AG04450 (cell line): Measurements from ENCODE around the gene SLC22A16. TPM values are rescaled to one million over a fixed set of nuclear protein-coding genes. Genes with fewer than 3 reads are reported as not detected.

Source experiments
- CTCF ChIA-PET: fragments of 300-600, 350-600 bp; formaldehyde crosslinking; extraction: SDS; loops from one replicate; lab custom pipeline; 2022; ENCODE audit warnings: antibody characterized with exemption, inconsistent platforms; lab: Charles Lee
- POLR2A ChIA-PET: fragments of 350-600 bp; formaldehyde crosslinking; extraction: SDS; loops from one replicate; lab custom pipeline; 2021; ENCODE audit warnings: antibody characterized with exemption, inconsistent platforms; lab: Yijun Ruan, JAX
- DNase-seq: peaks from one replicate; pipeline ENCODE4 v3.0.0-alpha.2; 2011; ENCODE audit warnings: low read depth, low spot score
- H3K27ac ChIP-seq: one replicate; pipeline ENCODE4 v1.5.1; 2012; ENCODE audit warnings: low read depth, low read length, control low read depth
- H3K27me3 ChIP-seq: one replicate; pipeline ENCODE4 v1.6.0; 2012; ENCODE audit warnings: low read length; ENCODE audit not compliant: control insufficient read depth, insufficient read depth
- H3K4me3 ChIP-seq: 2 replicates; pipeline ENCODE4 v1.5.1; 2011; ENCODE audit warnings: mild to moderate bottlenecking, low read depth, low read length, control low read depth
- H3K9me3 ChIP-seq: 2 replicates; pipeline ENCODE4 v1.5.1; 2012; ENCODE audit warnings: low read length; ENCODE audit not compliant: control insufficient read depth, insufficient read depth
- CTCF ChIP-seq: IDR thresholded peaks from 2 replicates; pipeline ENCODE4 v1.5.1; 2011; ENCODE audit warnings: low read depth, low read length, control low read depth, inconsistent platforms
- polyA plus RNA-seq: library from polyadenylated mRNA; depleted of rRNA; stranded (reverse); fragments of >200 nt; gene quantifications from 2 replicates; pipeline ENCODE4 v1.2.3, GENCODE V29; 2011

SLC22A16 gene
- polyA plus RNA-seq, 1 experiment = 0.12 TPM

- Histone ChIP-seq H3K9me3 (no peaks in the 10 kb centered on the region), H3K27ac (no peak overlapping the region), H3K4me3 (no peak overlapping the region), H3K27me3 (peaks cover 14% of the 10 kb centered on the region)
- no peak for DNase-seq
- ChIA-PET CTCF (no interaction called here), POLR2A (no interaction called here)
- TF ChIP-seq CTCF = no peak
These were observed 46.2 kb downstream of the SLC22A16 start for GRCh38 chr6:110430236-110430635.

- DNase-seq = no peak
- Histone ChIP-seq H3K27ac (no peak overlapping the region), H3K27me3 (peaks cover 14% of the 10 kb centered on the region), H3K9me3 (no peaks in the 10 kb centered on the region), H3K4me3 (no peak overlapping the region)
- no peak for TF ChIP-seq CTCF
- POLR2A ChIA-PET = no interaction called here
- CTCF ChIA-PET = no interaction called here
These were observed 48.3 kb downstream of the SLC22A16 start for GRCh38 chr6:110428153-110428552.

GRCh38 chr6:110425816-110426215 lies 50.6 kb downstream of the SLC22A16 start:
- Histone ChIP-seq H3K27me3 (peaks cover 11% of the 10 kb centered on the region), H3K9me3 (no peaks in the 10 kb centered on the region), H3K4me3 (no peak overlapping the region), H3K27ac (no peak overlapping the region)
- ChIA-PET POLR2A (no interaction called here), CTCF (no interaction called here)
- TF ChIP-seq CTCF = no peak
- DNase-seq = no peak

GRCh38 chr6:110422444-110422822 lies 54.0 kb downstream of the SLC22A16 start:
- H3K4me3 ChIP-seq = no peak overlapping the region
- ChIA-PET CTCF (no interaction called here), POLR2A (no interaction called here)
- H3K27ac ChIP-seq = no peak overlapping the region
- TF ChIP-seq CTCF = no peak
- no peaks in the 10 kb centered on the region for H3K9me3 ChIP-seq
- DNase-seq = no peak
- H3K27me3 ChIP-seq = peaks cover 11% of the 10 kb centered on the region

- no peak for DNase-seq
- no peak overlapping the region for H3K27ac ChIP-seq
- H3K4me3 ChIP-seq = no peak overlapping the region
- ChIA-PET CTCF (no interaction called here), POLR2A (no interaction called here)
- no peak for TF ChIP-seq CTCF
- H3K27me3 ChIP-seq = peaks cover 11% of the 10 kb centered on the region
- no peaks in the 10 kb centered on the region for H3K9me3 ChIP-seq
These were observed 54.5 kb downstream of the SLC22A16 start for GRCh38 chr6:110421749-110422443.
